ENCODE data around the gene TMEM80. TPM values are rescaled to one million over a fixed set of nuclear protein-coding genes. Genes with fewer than 3 reads are reported as not detected.

Gene TMEM80
- total and polyA plus RNA-seq, 9 of the 15 experiments (the other 6 are each of a cell fraction or from before 2014, with no cell fraction given), result 5.1 to 30.1 (median 12.4) TPM

- TF ChIP-seq PURB (CRISPR knock-in tag; IDR thresholded peaks at IDR 0.05; ENCODE audit: low read depth), result no peak
- TF ChIP-seq, protein P1, sequence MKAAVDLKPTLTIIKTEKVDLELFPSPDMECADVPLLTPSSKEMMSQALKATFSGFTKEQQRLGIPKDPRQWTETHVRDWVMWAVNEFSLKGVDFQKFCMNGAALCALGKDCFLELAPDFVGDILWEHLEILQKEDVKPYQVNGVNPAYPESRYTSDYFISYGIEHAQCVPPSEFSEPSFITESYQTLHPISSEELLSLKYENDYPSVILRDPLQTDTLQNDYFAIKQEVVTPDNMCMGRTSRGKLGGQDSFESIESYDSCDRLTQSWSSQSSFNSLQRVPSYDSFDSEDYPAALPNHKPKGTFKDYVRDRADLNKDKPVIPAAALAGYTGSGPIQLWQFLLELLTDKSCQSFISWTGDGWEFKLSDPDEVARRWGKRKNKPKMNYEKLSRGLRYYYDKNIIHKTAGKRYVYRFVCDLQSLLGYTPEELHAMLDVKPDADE (conservative IDR thresholded peaks at IDR 0.05; ENCODE audit: control insufficient read depth, low read depth, low read length), result peak; percentile 55; the same call in 1 of the 2 replicates
- no peak for TF ChIP-seq SMAD2 (IDR thresholded peaks at IDR 0.05; ENCODE audit: low read depth, low read length)
- no peak for TF ChIP-seq ZNF316 (IDR thresholded peaks at IDR 0.05)
- no peak for TF ChIP-seq KLF10 (CRISPR knock-in tag; IDR thresholded peaks at IDR 0.05)
- TF ChIP-seq POLR2AphosphoS5 (IDR thresholded peaks at IDR 0.05; ENCODE audit: control insufficient read depth, insufficient read depth, low read depth, low read length), result peak; percentile 67; the same call in 1 of the 2 replicates
- TF ChIP-seq ZBTB40 (IDR thresholded peaks at IDR 0.05), result peak; percentile 53
- TF ChIP-seq ZBTB40 (CRISPR knock-in tag; IDR thresholded peaks at IDR 0.05), result no peak
- TF ChIP-seq NCOA1 (IDR thresholded peaks at IDR 0.05; ENCODE audit: low read depth), result no peak
- TF ChIP-seq RBM15 (IDR thresholded peaks at IDR 0.05; ENCODE audit: insufficient read depth, low read length), result no peak
- no peak for TF ChIP-seq TAF7 (tag; IDR thresholded peaks at IDR 0.05)
- TF ChIP-seq ZNF551 (CRISPR knock-in tag; IDR thresholded peaks at IDR 0.05), result no peak
- no peak for TF ChIP-seq ZNF780A (CRISPR knock-in tag; IDR thresholded peaks at IDR 0.05)
- peak; percentile 92 for TF ChIP-seq PHF8 (IDR thresholded peaks at IDR 0.05; ENCODE audit: borderline replicate concordance, low read length)
- no peak for TF ChIP-seq GATAD2B (IDR thresholded peaks at IDR 0.05; ENCODE audit: borderline replicate concordance)
- no peak for TF ChIP-seq CHD2 (IDR thresholded peaks at IDR 0.05; ENCODE audit: low read depth, low read length)
- TF ChIP-seq PTBP1 (IDR thresholded peaks at IDR 0.05; ENCODE audit: low read depth, low read length), result no peak
- TF ChIP-seq ERF (CRISPR knock-in tag; IDR thresholded peaks at IDR 0.05), result 0 out of 2 replicates have a peak, but pooled peaks have one; percentile 20
- TF ChIP-seq PHF21A (IDR thresholded peaks at IDR 0.05; ENCODE audit: borderline replicate concordance, low read depth), result no peak
Measured at GRCh38 chr11:695538-696248, at the start of gene TMEM80 (continued).
